Parathyroid adenoma (tissue), 2 donors: ENCODE measurements around the gene CDH4.

ENCODE experiments used
- H2AFZ ChIP-seq: fragments of 300-600 bp; sonication (generic); one replicate; pipeline ENCODE4 v1.7.0; 2017; ENCODE audit warnings: antibody characterized with exemption, mild to moderate bottlenecking
- H3K27ac ChIP-seq: fragments of 300-600 bp; sonication (generic); one replicate; pipeline ENCODE4 v1.7.0; 2017
- H3K27me3 ChIP-seq: fragments of 300-600 bp; sonication (generic); one replicate; pipeline ENCODE4 v1.7.0; 2017; ENCODE audit warnings: low read length; ENCODE audit not compliant: control insufficient read depth, insufficient read depth
- H3K36me3 ChIP-seq: fragments of 300-600 bp; sonication (generic); one replicate; pipeline ENCODE4 v1.7.0; 2017; ENCODE audit warnings: low read length; ENCODE audit not compliant: control insufficient read depth, insufficient read depth
- H3K4me1 ChIP-seq: fragments of 300-600 bp; sonication (generic); one replicate; pipeline ENCODE4 v1.7.0; 2017; ENCODE audit warnings: control low read depth
- H3K4me2 ChIP-seq: fragments of 300-600 bp; sonication (generic); one replicate; pipeline ENCODE4 v1.7.0; 2017; ENCODE audit warnings: low read length
- H3K4me3 ChIP-seq: fragments of 300-600 bp; sonication (generic); one replicate; pipeline ENCODE4 v1.7.0; 2017; ENCODE audit warnings: low read depth, low read length
- H3K79me2 ChIP-seq: fragments of 300-600 bp; sonication (generic); one replicate; pipeline ENCODE4 v1.7.0; 2017; ENCODE audit warnings: control low read depth
- H3K9ac ChIP-seq: fragments of 300-600 bp; sonication (generic); one replicate; pipeline ENCODE4 v1.7.0; 2017; ENCODE audit warnings: mild to moderate bottlenecking
- H3K9me3 ChIP-seq: fragments of 300-600 bp; sonication (generic); one replicate; pipeline ENCODE4 v1.7.0; 2017; ENCODE audit warnings: low read length; ENCODE audit not compliant: control insufficient read depth
- TF ChIP-seq, protein P1 (sequence below): fragments of 300-600 bp; sonication (generic); IDR thresholded peaks from one replicate; pipeline ENCODE4 v1.7.0; 2017; ENCODE audit warnings: antibody characterized with exemption, mild to moderate bottlenecking
- donor health status: primary hyperparathyroidism.

Gene CDH4

DNA sequence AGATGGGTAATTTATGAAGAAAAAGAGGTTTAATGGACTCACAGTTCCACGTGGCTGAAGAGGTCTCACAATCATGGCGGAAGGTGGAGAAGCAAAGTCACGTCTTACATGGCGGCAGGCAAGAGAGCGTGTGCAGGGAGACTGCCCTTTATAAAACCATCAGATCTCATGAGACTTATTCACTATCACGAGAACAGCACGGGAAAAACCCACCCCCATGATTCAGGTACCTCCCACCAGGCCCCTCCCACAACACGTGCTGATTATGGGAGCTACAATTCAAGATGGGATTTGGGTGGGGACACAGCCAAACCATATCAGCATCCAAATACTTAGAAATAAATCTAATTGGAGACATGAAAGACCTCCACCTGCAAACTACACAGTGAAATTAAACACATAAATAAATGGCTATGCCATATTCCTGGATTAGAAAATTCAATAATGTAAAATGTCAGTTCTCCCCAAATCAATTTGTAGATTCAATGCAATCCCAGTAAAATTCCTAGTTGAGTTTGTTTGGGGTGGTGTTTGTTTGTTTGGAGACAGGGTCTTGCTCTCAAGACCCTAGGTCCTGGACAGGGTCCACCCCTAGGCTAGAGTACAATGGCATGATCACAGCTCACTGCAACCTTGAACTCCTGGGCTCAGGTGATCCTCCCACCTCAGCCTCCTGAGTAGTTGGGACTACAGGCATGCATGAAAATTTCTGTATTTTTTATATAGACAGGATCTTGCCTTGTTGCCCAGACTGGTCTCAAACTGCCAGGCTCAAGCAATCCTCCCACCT is 712.0 kb downstream of the CDH4 start:
- Histone ChIP-seq H3K9me3 (no peaks in the 10 kb centered on the region), H2AFZ (no peak overlapping the region), H3K4me3 (no peak overlapping the region), H3K27me3 (no peaks in the 10 kb centered on the region), H3K27ac (no peak overlapping the region), H3K9ac (no peak overlapping the region), H3K4me2 (no peak overlapping the region), H3K79me2 (no peaks in the 10 kb centered on the region), H3K36me3 (no peaks in the 10 kb centered on the region), H3K4me1 (no peaks in the 10 kb centered on the region)
- TF ChIP-seq, protein P1, sequence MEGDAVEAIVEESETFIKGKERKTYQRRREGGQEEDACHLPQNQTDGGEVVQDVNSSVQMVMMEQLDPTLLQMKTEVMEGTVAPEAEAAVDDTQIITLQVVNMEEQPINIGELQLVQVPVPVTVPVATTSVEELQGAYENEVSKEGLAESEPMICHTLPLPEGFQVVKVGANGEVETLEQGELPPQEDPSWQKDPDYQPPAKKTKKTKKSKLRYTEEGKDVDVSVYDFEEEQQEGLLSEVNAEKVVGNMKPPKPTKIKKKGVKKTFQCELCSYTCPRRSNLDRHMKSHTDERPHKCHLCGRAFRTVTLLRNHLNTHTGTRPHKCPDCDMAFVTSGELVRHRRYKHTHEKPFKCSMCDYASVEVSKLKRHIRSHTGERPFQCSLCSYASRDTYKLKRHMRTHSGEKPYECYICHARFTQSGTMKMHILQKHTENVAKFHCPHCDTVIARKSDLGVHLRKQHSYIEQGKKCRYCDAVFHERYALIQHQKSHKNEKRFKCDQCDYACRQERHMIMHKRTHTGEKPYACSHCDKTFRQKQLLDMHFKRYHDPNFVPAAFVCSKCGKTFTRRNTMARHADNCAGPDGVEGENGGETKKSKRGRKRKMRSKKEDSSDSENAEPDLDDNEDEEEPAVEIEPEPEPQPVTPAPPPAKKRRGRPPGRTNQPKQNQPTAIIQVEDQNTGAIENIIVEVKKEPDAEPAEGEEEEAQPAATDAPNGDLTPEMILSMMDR = no peak

DNA sequence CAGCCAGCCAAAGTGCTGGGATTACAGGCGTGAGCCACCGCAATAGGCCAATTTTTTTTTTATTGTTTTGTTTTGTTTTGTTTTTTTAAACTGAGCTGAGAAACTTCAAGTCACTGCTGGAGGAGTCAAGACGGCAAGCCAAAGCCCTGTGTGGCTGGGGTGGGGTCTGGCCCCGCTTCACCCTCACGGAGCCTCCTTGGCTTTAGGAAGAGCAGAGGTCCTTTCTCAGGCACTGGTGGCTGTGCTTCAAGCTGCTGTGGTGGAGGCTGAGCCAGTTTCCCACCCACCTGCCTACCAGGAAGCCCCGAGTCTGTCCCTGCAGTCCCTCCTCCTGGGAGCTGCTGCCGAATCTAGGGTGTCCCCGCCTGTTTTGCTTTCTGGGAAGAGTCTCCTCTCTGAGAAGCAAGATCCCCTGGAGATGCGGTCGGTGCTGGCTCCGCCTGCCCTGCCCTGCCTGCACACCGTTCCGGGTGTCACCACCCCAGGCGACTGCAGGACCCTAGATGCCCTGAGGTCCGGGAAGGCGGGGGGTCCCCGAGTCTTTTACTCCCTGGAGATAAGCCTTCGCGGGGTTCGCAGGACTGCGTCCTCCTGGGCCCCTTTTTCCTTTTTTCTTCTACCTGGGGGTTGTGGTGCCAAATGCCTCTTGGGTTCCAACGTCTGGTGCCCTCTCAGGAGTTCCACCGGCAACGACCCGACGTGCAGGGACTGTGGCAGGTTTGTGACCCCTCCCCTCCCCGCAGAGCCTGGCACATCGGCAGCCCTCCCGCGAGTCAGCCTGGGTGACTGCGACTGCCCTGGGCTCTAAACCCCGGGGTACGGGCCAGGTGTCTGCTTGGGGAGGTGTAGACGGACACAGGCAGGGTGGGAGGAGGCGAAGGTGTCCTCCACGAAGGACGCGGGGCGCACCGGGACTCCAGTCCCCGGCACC is 712.9 kb downstream of the CDH4 start:
- Histone ChIP-seq H3K4me3 (no peak overlapping the region), H3K4me2 (no peak overlapping the region), H3K4me1 (no peaks in the 10 kb centered on the region), H3K27me3 (no peaks in the 10 kb centered on the region), H3K79me2 (no peaks in the 10 kb centered on the region), H2AFZ (no peak overlapping the region), H3K36me3 (no peaks in the 10 kb centered on the region), H3K27ac (no peak overlapping the region), H3K9ac (no peak overlapping the region), H3K9me3 (no peaks in the 10 kb centered on the region)
- TF ChIP-seq, protein P1 = no peak

DNA sequence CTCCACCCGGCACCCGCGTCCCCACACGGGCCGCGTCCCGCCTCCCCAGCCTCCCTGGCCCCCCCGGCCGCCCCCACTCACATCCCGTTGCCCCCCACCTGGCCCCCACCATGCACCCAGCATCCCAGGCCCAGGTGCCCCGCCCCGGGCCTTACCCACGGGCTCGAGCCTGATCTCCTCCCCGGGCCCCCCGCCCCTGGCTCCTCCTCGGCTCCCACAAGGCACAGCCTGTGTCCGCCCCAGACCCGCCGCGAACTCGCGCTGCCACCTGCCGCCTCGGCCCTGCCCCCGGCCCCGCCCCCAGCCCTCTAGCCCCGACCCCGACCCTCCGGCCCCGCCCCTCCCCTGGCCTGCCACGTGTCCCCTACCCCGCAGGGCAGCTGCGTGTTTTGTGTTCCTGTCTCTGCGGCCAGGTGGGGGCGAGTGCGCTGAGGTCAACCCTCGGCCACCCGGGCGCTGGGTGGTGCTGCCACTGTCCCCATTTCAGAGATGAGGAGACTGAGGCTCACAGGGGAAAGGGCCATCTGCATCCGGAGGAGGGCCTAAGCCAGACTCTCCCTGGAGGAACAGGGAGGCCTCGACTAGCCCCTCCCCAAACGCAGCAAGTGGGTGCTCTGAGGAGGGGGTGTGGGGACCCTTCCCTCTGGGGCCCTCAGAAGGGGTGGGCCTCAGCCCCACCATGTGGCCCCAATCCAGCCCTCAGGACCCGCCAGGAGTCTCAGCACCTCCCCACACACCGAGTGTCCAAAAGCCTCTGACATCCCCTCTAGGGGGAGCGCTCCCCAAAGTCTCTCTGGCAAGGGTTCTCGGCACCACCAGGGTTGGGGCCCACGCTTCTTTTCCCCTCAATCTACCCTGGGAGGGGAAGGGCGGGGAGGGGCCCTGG is 713.8 kb downstream of the CDH4 start:
- Histone ChIP-seq H3K27ac (no peak overlapping the region), H3K4me1 (no peaks in the 10 kb centered on the region), H3K79me2 (no peaks in the 10 kb centered on the region), H2AFZ (no peak overlapping the region), H3K4me3 (no peak overlapping the region), H3K9me3 (no peaks in the 10 kb centered on the region), H3K9ac (no peak overlapping the region), H3K27me3 (no peaks in the 10 kb centered on the region), H3K36me3 (no peaks in the 10 kb centered on the region), H3K4me2 (no peak overlapping the region)
- TF ChIP-seq, protein P1 = no peak

DNA sequence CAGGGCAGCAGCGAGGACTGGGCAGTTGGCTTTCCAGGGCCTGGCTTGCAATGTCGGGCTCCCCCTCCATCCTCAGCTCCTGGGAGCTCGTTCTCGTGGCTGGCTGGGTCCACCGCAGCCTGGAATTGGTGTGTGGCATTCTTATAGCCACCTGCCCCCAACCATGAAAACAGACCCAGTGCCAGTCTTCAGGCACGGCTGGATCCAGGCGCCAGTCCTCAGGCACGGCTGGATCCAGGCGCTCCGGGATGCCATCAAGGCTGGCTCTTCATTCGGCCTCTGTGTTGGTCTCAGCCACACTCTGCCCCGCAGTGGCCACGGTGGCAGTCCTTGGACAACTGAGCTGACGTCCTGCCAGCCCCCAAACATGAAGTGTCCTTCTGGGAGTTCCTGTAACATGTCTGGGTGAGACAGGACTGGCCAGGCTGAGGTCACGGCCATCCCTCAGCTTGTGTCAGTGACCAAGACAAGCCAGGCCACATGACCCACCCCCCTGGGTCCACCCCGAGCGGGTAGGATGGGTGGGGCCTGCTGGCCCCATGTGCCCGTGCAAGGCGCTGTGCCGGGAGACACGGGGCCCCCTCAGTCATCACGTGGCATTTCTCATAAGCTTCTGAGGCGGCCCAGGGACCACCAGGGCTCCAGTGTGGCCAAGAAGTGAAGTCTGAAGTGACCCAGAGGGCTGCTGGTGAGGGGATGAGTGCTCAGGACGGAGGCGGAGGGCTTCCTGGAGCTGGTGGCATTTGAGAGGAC is 714.6 kb downstream of the CDH4 start:
- Histone ChIP-seq H3K36me3 (no peaks in the 10 kb centered on the region), H3K79me2 (no peaks in the 10 kb centered on the region), H3K27me3 (no peaks in the 10 kb centered on the region), H3K4me1 (no peaks in the 10 kb centered on the region), H2AFZ (no peak overlapping the region), H3K27ac (no peak overlapping the region), H3K9ac (no peak overlapping the region), H3K9me3 (no peaks in the 10 kb centered on the region), H3K4me2 (no peak overlapping the region), H3K4me3 (no peak overlapping the region)
- TF ChIP-seq, protein P1 = no peak
